ENCODE measurements around the gene FAM222A.
"Not testable (repeated sequence)": the region's sequence is repeated elsewhere in the genome, so short reads cannot be mapped to it uniquely, and the experiment has no call there.

FAM222A gene

DNA sequence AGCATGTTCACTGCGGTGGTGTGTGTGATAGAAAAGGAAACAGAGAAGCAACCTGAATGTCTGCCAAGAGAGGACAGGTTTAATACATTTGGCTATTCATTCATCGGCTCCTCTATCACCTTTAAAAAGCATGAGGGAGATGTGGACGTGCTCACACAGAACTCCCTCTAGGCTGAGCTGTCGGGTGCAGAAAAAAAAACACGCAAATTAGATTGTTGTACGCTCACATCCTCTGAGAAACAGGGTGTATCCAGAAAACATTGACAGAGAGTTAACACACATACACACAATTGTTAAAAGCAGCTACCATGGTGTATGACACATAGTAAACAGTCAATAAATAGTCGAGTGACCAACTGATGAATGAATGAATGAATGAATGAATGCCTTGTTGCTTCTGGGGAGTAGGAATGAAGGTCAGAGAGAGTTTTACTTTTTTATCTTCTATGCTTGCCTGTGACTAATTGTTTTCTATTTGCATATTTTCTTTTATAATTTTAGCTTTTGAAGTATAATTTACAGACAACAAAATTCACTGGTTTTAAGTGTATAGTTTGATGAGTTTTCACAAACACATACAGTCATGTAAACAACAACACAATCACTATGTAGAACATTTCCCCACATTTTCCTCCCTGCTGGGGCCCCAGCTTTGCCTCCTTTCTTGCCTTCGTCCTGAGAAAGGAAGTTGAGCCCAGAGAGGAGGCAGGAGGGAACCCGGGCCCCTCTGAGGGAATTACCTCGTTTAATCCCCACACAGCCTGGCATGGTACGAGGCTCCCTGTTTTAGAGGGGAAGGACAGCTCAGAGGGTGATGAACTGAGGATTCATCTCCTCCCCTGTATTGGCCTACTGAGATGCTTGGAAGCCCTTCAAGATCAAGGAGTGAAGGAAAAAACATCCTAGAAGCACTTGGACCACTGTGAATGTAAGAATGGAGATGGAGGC lies 19.7 kb upstream of the FAM222A start:
- DNase-seq: no peak

DNA sequence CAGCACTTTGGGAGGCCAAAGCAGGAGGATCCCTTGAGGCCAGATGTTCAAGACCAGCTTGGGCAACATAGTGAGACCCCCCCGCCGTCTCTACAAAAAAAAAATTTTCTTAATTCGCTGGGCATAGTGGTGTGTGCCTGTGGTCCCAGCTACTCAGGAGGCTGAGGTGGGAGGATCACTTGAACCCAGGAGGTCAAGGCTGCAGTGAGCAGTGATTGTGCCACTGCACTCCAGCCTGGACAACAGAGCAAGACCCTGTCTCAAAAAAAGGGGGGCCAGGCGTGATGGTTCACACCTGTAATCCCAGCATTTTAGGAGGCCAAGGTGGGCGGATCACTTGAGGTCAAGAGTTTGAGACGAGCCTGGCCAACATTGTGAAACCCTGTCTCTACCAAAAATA lies 19.0 kb upstream of the FAM222A start:
- not testable (repeated sequence) for DNase-seq

- no peak for DNase-seq
Measured at GRCh38 chr12:109695416-109695815, 18.2 kb upstream of the FAM222A start.

DNA sequence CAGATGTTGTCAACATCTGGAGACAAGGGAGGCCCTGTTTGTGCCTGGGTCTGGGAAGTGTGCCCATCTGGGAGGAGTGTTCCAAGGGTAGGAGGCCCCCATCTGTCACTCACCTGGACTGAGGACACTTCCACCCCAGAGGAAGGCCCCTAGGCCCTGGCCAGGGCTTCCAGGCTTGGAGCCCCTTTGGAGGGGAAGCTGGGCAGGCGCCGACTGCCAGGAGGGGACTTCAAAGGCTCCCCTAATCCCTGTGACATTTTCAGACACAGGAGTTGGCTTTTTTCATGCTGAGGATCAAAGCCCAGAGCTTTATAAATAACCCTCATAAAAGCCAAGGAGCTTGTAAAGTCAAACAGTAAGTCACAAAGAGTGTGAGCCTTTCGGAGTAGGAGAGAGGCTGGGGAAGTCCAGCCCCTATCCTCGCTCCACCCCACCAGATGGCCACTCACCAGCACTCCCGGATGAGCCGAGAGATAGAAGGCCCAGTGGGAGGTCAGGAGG lies 17.6 kb upstream of the FAM222A start:
- no peak for DNase-seq

- no peak for DNase-seq
Measured at GRCh38 chr12:109696485-109697269, 16.9 kb upstream of the FAM222A start.

GRCh38 chr12:109697270-109697553 lies 16.4 kb upstream of the FAM222A start:
- no peak for DNase-seq

GRCh38 chr12:109697877-109698468 lies 15.7 kb upstream of the FAM222A start:
- DNase-seq: no peak

DNA sequence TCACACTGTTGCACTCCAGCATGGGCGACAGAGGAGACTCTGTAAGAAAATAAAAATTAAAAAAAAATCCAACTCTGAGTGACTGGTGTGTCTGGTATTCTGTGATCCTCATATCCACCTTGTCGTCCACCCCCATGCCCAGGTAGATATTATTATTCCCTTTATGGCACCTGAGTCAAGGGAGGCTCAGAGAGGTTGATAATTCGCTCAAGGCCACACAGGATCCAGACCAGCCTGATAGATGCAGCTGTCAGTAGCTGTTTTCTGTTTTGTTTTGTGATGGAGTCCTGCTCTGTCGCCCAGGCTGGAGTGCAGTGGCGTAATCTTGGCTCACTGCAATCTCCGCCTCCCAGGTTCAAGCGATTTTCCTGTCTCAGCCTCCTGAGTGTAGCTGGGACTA lies 14.8 kb upstream of the FAM222A start:
- DNase-seq: no peak

GRCh38 chr12:109701064-109701463 lies 12.6 kb upstream of the FAM222A start:
- DNase-seq: no peak

DNA sequence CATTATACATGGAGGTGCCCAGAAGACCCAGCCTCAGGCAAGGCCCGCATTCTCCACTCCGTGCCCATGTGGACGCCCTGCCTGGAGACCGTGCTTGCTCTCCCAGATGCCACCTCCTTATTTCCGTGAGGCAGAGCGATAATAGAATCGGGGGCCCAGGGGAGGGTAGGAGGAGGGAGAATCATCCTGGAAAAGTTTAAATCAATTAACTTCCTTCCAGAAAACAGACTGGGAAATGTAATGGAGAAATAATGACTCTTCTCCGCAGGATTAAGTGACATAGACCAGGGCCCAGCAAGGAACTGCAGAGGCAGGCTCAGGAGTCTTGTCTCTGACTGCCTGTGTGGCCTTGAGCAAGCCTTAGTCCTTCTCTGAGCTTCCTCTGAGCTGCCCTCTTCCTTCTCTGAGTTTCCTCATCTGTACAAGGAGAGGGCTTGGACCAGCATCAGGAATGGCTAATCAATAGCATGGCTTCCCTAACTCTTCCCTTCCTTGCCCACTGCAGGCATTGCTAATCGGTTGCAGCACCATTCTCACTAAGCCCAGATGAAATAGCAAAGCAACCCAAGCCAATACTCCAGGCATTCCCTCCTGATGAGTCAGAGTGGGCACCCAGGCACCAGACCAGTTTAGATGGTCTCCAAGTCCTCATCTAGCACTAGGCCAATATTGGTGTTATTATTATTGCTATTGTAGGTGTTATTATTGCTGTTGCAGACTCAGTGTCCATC lies 11.3 kb upstream of the FAM222A start:
- no peak for DNase-seq

GRCh38 chr12:109703684-109704083 lies 9.9 kb upstream of the FAM222A start:
- DNase-seq: no peak

DNA sequence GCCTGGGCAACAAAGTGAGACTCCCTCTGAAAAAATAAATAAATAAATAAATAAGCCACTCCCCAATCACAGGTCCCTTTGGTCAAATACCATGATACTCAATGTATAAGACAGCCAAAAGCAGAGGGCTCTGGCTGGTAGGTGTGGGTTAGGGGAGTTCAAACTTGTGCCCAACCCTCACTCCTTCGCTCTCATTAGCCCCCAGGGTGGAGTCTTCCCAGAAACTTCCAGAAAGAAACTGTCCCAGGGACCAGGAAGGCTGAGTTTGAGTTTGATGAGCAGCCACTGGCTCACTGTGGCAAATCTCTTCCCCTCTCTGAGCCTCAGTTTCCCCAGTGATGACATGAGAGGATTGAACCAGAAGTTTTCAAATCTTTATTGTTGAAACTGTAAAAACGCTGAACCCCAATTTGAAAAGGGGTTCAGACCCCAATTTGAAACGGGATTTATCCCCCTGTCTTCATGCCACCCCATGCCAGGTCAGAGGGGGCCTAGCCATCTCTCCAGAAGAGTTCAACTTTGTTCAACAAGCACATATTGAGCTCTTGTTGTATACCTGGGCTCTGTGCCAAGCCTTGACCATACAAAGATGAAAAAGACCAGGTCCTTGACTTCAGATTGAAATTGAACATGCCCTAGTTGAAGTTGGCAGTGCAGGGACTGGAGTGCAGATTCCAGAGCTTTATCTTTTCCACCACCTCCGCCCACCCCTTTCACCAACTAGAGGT lies 9.1 kb upstream of the FAM222A start:
- no peak for DNase-seq

- DNase-seq: no peak
Measured at GRCh38 chr12:109705291-109705690, 8.3 kb upstream of the FAM222A start.

- no peak for DNase-seq
Measured at GRCh38 chr12:109706398-109706746, 7.3 kb upstream of the FAM222A start.

DNA sequence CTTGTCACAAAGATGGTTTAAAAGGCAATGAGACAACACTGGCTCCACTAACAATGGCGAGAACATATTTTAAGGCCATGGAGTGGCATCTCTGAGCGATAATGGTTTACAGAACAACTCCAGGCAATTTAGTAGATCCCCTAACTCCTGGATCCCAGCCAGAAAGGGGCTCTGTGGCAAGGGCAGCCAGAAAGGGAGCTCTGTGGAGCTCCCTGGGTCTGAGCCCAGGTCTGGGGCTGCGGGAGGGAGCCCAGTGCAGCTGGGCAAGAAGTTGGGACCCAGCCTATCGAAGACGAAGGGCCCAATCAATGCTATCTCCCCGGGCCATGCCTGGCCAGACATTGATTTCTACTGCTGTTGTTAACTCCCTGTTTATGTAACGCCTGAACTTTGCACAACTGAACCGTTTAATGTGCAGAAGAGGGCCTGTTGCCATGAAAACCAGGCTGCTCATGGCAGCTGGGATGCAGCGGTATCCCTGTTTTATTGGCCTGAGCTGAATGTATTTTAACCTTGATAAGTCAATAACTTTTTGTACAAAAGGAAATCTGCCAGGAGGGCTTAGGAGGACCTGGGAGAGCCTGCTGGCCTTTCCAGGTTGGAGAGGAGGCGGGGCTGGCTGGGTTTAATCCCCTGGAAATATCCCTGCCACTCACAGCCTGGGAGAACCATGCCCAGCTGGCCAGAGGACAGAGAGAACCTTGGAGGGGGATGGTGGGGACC lies 6.7 kb upstream of the FAM222A start:
- peak; percentile 57 for DNase-seq

- DNase-seq: no peak
Measured at GRCh38 chr12:109707470-109707821, 6.2 kb upstream of the FAM222A start.

DNA sequence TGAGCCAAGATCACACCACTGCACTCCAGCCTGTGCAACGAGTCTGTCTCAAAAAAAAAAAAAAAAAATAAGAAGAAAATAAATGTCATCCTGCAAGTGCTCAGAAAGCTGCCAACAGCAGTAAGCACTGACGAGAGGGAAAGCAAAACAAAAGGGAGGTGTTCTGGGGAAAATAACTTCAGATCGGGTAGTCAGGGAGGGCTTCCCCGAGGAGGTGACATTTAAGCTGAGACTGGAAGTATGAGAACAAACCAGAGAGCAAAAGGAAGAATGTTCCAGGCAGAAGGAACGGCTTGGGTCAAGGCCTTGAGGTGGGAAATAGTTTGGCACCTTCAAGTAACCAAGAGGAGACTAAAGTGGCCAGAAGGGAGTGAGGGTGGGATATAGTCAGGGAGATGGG lies 4.7 kb upstream of the FAM222A start:
- no peak for DNase-seq

- no peak for DNase-seq
Measured at GRCh38 chr12:109709401-109709991, 4.1 kb upstream of the FAM222A start.

DNA sequence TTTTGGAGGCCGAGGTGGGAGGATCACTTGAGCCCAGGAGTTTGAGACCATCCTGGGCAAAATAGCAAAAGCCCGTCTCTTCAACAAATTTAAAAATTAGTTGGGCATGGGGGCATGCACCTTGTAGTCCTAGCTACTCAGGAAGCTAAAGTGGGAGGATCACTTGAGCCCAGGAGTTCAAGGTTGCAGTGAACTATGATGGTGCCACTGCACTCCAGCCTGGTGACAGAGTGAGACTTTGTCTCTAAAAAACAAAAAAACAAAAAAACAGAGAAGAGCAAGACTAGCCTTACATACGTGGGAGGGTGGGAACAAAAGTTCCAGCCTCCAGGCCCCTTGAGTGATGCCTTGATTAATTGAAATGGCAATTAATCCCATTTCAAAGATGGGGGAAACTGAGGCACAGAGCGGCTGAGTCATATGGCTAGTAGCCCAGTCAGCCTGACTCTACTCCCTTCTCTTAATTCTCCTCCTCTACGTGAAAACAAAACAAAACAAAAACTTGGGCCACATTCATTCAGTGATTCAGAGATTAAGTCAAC lies 3.3 kb upstream of the FAM222A start:
- DNase-seq: no peak

- DNase-seq: no peak
Measured at GRCh38 chr12:109710747-109711595, 2.7 kb upstream of the FAM222A start.

Measured in NCI-H1105 treated with DMSO at 0.1 percent for 48 hours (cell line).